A549 treated with DMSO at 1 μM for 4 hours (cell line): Measurements from ENCODE around the gene OR5C1. TPM values are rescaled to one million over a fixed set of nuclear protein-coding genes. Genes with fewer than 3 reads are reported as not detected.

Source experiments
- total RNA-seq: library from RNA; stranded (reverse); fragments of 200-300 nt; extraction: Qiagen RNA extraction; gene quantifications from 5 replicates; pipeline ENCODE4 v1.2.3, GENCODE V29; 2022; ENCODE audit warnings: low read depth

The OR5C1 gene
- not detected in 5 replicates for total RNA-seq

DNA sequence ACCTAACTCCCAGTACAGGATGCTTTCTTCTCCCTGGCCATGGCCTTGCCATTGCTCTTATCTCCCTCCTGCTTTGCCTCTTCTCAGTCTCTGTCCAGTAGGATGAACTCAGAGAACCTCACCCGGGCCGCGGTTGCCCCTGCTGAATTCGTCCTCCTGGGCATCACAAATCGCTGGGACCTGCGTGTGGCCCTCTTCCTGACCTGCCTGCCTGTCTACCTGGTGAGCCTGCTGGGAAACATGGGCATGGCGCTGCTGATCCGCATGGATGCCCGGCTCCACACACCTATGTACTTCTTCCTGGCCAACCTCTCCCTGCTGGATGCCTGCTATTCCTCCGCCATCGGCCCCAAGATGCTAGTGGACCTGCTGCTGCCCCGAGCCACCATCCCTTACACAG lies at the start of gene OR5C1:
TSS of gene OR5C1 (plus strand) at position 103 of the 400 bp plus-strand sequence. CDS start at position 103, 0 bp downstream.

DNA sequence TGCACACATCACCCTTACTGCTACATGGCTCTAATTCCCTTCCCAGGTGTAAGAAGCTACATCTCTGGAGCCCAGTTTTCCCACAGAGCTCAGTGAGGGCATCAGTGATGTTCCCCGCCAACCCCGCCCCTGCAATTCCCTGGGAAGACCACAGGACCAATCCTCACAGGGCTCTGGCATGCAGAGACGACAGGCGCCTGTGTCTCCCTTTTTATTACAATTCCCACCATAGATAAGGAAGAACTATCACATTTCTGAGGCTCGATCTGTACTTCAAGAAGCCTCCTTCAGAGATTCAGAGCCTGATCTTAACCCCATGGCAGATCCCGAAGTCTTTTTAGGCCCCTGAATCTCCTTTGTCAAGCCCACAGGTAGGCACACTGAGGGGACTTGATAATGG lies 46.7 kb upstream of the OR5C1 start, which contains the start of gene OR1L6:
TSS of gene OR1L6 (plus strand) at position 301 of the 400 bp plus-strand sequence. CDS start 7,545 bp downstream, outside the sequence.

DNA sequence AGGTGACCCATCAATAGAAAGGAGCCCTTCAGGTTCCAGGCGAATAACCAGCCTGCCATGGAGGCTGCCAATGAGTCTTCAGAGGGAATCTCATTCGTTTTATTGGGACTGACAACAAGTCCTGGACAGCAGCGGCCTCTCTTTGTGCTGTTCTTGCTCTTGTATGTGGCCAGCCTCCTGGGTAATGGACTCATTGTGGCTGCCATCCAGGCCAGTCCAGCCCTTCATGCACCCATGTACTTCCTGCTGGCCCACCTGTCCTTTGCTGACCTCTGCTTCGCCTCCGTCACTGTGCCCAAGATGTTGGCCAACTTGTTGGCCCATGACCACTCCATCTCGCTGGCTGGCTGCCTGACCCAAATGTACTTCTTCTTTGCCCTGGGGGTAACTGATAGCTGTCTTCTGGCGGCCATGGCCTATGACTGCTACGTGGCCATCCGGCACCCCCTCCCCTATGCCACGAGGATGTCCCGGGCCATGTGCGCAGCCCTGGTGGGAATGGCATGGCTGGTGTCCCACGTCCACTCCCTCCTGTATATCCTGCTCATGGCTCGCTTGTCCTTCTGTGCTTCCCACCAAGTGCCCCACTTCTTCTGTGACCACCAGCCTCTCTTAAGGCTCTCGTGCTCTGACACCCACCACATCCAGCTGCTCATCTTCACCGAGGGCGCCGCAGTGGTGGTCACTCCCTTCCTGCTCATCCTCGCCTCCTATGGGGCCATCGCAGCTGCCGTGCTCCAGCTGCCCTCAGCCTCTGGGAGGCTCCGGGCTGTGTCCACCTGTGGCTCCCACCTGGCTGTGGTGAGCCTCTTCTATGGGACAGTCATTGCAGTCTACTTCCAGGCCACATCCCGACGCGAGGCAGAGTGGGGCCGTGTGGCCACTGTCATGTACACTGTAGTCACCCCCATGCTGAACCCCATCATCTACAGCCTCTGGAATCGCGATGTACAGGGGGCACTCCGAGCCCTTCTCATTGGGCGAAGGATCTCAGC lies 11.6 kb downstream of the OR5C1 start, which contains the start of gene OR1K1:
TSS of gene OR1K1 (plus strand) at position 58 of the 995 bp plus-strand sequence. CDS start at position 58, 0 bp downstream.

Other genes with a start within 250 kb of the OR5C1 start
- not detected in 5 replicates for gene OR1N2, start 235.8 kb upstream of the OR5C1 start, total RNA-seq
- not detected in 5 replicates for gene OR1L8, start 205.5 kb upstream of the OR5C1 start, total RNA-seq
- not detected in 5 replicates for gene OR1Q1, start 174.2 kb upstream of the OR5C1 start, total RNA-seq
- gene OR1B1, start 131.3 kb upstream of the OR5C1 start, total RNA-seq = not detected in 5 replicates
- gene OR1L1, start 127.2 kb upstream of the OR5C1 start, total RNA-seq = not detected in 5 replicates
- gene OR1L3, start 113.8 kb upstream of the OR5C1 start, total RNA-seq = not detected in 5 replicates
- gene OR1L4, start 64.9 kb upstream of the OR5C1 start, total RNA-seq = not detected in 5 replicates
- gene OR1L6, start 46.6 kb upstream of the OR5C1 start, total RNA-seq = not detected in 5 replicates
- not detected in 5 replicates for gene OR1K1, start 11.2 kb downstream of the OR5C1 start, total RNA-seq
- 16.6 to 21.0 TPM (median 20.1 TPM) in 5 replicates for gene PDCL, start 39.7 kb downstream of the OR5C1 start, total RNA-seq
- gene RC3H2, start 116.4 kb downstream of the OR5C1 start, total RNA-seq = 19.5 to 28.0 TPM (median 23.8 TPM) in 5 replicates
- gene ZBTB6, start 124.4 kb downstream of the OR5C1 start, total RNA-seq = 5.6 to 7.2 TPM (median 6.5 TPM) in 5 replicates
- gene ZBTB26, start 142.6 kb downstream of the OR5C1 start, total RNA-seq = 1.9 to 2.6 TPM (median 2.5 TPM) in 5 replicates
- gene RABGAP1, start 152.1 kb downstream of the OR5C1 start, total RNA-seq = 13.4 to 16.6 TPM (median 15.3 TPM) in 5 replicates
- not detected in 5 replicates for gene GPR21, start 244.7 kb downstream of the OR5C1 start, total RNA-seq